IMR-90 (cell line): ENCODE data around the gene DPYSL5. TPM values are rescaled to one million over a fixed set of nuclear protein-coding genes. Genes with fewer than 3 reads are reported as not detected.

Source experiments
- ATAC-seq: fragments of 200-7000 bp; cut with Tn5 transposase; 2 replicates; pipeline ENCODE4 v1.9.1; 2020; ENCODE audit warnings: low read depth, mild to moderate bottlenecking, moderate library complexity
- BruUV-seq: library from RNA; stranded (reverse); fragments of 400-500 nt; replicated peaks from 2 replicates; lab custom pipeline; 2021; lab: Mats Ljungman, UMichigan
- CTCF ChIA-PET: fragments of 300-600 bp; formaldehyde crosslinking; extraction: SDS; loops from one replicate; lab custom pipeline; 2021; ENCODE audit warnings: antibody characterized with exemption; lab: Yijun Ruan, JAX
- POLR2A ChIA-PET: fragments of 300-600 bp; sonication (Branson Sonifier 250); formaldehyde crosslinking; loops from one replicate; lab custom pipeline; 2022; ENCODE audit warnings: antibody characterized with exemption; ENCODE audit not compliant: unreplicated experiment; lab: Charles Lee
- DNase-seq: peaks from one replicate; pipeline ENCODE4 v3.0.0; 2013
- H2AFZ ChIP-seq: replicated peaks from 2 replicates; pipeline ENCODE3; 2013; ENCODE audit warnings: low read length, mild to moderate bottlenecking; ENCODE audit not compliant: poor library complexity
- H2AK5ac ChIP-seq: 2 replicates; pipeline ENCODE4 v1.6.1; 2013; ENCODE audit warnings: low read depth, low read length, inconsistent platforms
- H2AK9ac ChIP-seq: replicated peaks from 2 replicates; pipeline ENCODE3; 2013; ENCODE audit warnings: mild to moderate bottlenecking, low read depth, low read length, moderate library complexity; ENCODE audit not compliant: poor library complexity
- H2BK120ac ChIP-seq: 2 replicates; pipeline ENCODE4 v1.6.1; 2013; ENCODE audit warnings: low read depth, low read length, inconsistent platforms
- H2BK15ac ChIP-seq: 3 replicates; pipeline ENCODE4 v1.6.1; 2013; ENCODE audit warnings: low read depth, low read length, inconsistent platforms
- H2BK20ac ChIP-seq: 2 replicates; pipeline ENCODE4 v1.6.1; 2013; ENCODE audit warnings: low read depth, mild to moderate bottlenecking, inconsistent platforms, low read length, moderate library complexity
- H2BK5ac ChIP-seq: 2 replicates; pipeline ENCODE4 v1.6.1; 2013; ENCODE audit warnings: mild to moderate bottlenecking, low read depth, low read length, inconsistent platforms; ENCODE audit not compliant: poor library complexity, severe bottlenecking
- H3K14ac ChIP-seq: replicated peaks from 2 replicates; pipeline ENCODE4 v1.6.1; 2013; ENCODE audit warnings: low read depth, low read length, inconsistent platforms
- H3K18ac ChIP-seq: 2 replicates; pipeline ENCODE4 v1.6.1; 2013; ENCODE audit warnings: low read depth, low read length, control low read depth
- H3K23ac ChIP-seq: 2 replicates; pipeline ENCODE4 v1.6.1; 2013; ENCODE audit warnings: low read depth, low read length, inconsistent platforms
- H3K27ac ChIP-seq: 2 replicates; pipeline ENCODE4 v1.5.1; 2013; ENCODE audit warnings: mild to moderate bottlenecking, control low read depth, low read length; ENCODE audit not compliant: insufficient read depth
- H3K27me3 ChIP-seq: 2 replicates; pipeline ENCODE4 v1.6.1; 2013; ENCODE audit warnings: low read length; ENCODE audit not compliant: control insufficient read depth, insufficient read depth
- H3K36me3 ChIP-seq: 2 replicates; pipeline ENCODE4 v1.6.1; 2013; ENCODE audit warnings: low read length, mixed read lengths; ENCODE audit not compliant: control insufficient read depth, insufficient read depth
- H3K4ac ChIP-seq: 2 replicates; pipeline ENCODE4 v1.6.1; 2013; ENCODE audit warnings: low read depth, low read length, inconsistent platforms
- H3K4me1 ChIP-seq: 2 replicates; pipeline ENCODE4 v1.6.1; 2013; ENCODE audit warnings: low read length, mixed read lengths; ENCODE audit not compliant: control insufficient read depth, insufficient read depth
- H3K4me2 ChIP-seq: 2 replicates; pipeline ENCODE4 v1.6.1; 2013; ENCODE audit warnings: low read depth, mild to moderate bottlenecking, control low read depth, low read length, moderate library complexity
- H3K4me3 ChIP-seq: 2 replicates; pipeline ENCODE4 v1.5.1; 2013; ENCODE audit warnings: low read depth, mild to moderate bottlenecking, control low read depth, low read length, moderate library complexity; ENCODE audit not compliant: insufficient read depth
- H3K56ac ChIP-seq: 2 replicates; pipeline ENCODE4 v1.6.1; 2013; ENCODE audit warnings: low read length, inconsistent platforms; ENCODE audit not compliant: insufficient read depth; ENCODE audit errors: extremely low read depth
- H3K79me1 ChIP-seq, 2 experiments: 2 replicates each; pipeline ENCODE4 v1.6.1; 2013; ENCODE audit warnings: low read length in 2 of 2, inconsistent platforms in 1 of 2, low read depth in 1 of 2
- H3K9ac ChIP-seq: 2 replicates; pipeline ENCODE4 v1.6.1; 2013; ENCODE audit warnings: low read depth, low read length, control low read depth
- H3K9me1 ChIP-seq: 2 replicates; pipeline ENCODE4 v1.6.1; 2013; ENCODE audit warnings: low read length, inconsistent platforms; ENCODE audit not compliant: insufficient read depth
- H3K9me3 ChIP-seq: 2 replicates; pipeline ENCODE4 v1.6.1; 2013; ENCODE audit warnings: low read length; ENCODE audit not compliant: control insufficient read depth, insufficient read depth
- H4K20me1 ChIP-seq: 2 replicates; pipeline ENCODE4 v1.6.1; 2013; ENCODE audit warnings: low read length, inconsistent platforms; ENCODE audit not compliant: insufficient read depth
- H4K5ac ChIP-seq: 2 replicates; pipeline ENCODE4 v1.6.1; 2013; ENCODE audit warnings: mild to moderate bottlenecking, low read depth, low read length, control low read depth
- H4K8ac ChIP-seq, 2 experiments: 2 replicates each; pipeline ENCODE4 v1.6.1; 2013; ENCODE audit warnings: low read depth in 2 of 2, low read length in 2 of 2, control low read depth in 1 of 2, inconsistent platforms in 1 of 2
- H4K91ac ChIP-seq: 2 replicates; pipeline ENCODE4 v1.6.1; 2013; ENCODE audit warnings: low read depth, low read length, inconsistent platforms; ENCODE audit not compliant: insufficient read depth
- BHLHE40 ChIP-seq: fragments of 150-350 bp; IDR thresholded peaks from 2 replicates; pipeline ENCODE4 v1.6.1; 2016; ENCODE audit warnings: mild to moderate bottlenecking, low read depth, low read length
- CEBPB ChIP-seq: IDR thresholded peaks from 2 replicates; pipeline ENCODE4 v1.6.1; 2012; ENCODE audit warnings: low read depth, low read length, improper control_type of control experiment
- CHD1 ChIP-seq: IDR thresholded peaks from 2 replicates; pipeline ENCODE4 v1.6.1; 2012; ENCODE audit warnings: low read depth, low read length, improper control_type of control experiment
- FOS ChIP-seq: fragments of 150-350 bp; IDR thresholded peaks from 2 replicates; pipeline ENCODE4 v1.6.1; 2016; ENCODE audit warnings: low read depth, low read length
- MAFK ChIP-seq: IDR thresholded peaks from 2 replicates; pipeline ENCODE4 v1.6.1; 2012; ENCODE audit warnings: low read depth, low read length, improper control_type of control experiment
- MAZ ChIP-seq: IDR thresholded peaks from 2 replicates; pipeline ENCODE4 v1.6.1; 2012; ENCODE audit warnings: low read depth, mild to moderate bottlenecking, low read length, improper control_type of control experiment, moderate library complexity, borderline replicate concordance
- MXI1 ChIP-seq: IDR thresholded peaks from 2 replicates; pipeline ENCODE4 v1.6.1; 2012; ENCODE audit warnings: low read depth, mild to moderate bottlenecking, low read length, moderate library complexity, borderline replicate concordance
- NFE2L2 ChIP-seq: fragments of 150-350 bp; IDR thresholded peaks from 2 replicates; pipeline ENCODE4 v1.6.1; 2016; ENCODE audit warnings: low read depth, mild to moderate bottlenecking, low read length
- POLR2A ChIP-seq: IDR thresholded peaks from 2 replicates; pipeline ENCODE4 v1.6.1; 2012; ENCODE audit warnings: mild to moderate bottlenecking, low read depth, low read length
- RAD21 ChIP-seq: IDR thresholded peaks from 2 replicates; pipeline ENCODE4 v1.6.1; 2012; ENCODE audit warnings: low read length, improper control_type of control experiment
- RCOR1 ChIP-seq: IDR thresholded peaks from 2 replicates; pipeline ENCODE4 v1.6.1; 2012; ENCODE audit warnings: mild to moderate bottlenecking, low read length, improper control_type of control experiment; ENCODE audit not compliant: insufficient replicate concordance
- RFX5 ChIP-seq: IDR thresholded peaks from 2 replicates; pipeline ENCODE4 v1.8.0; 2012; ENCODE audit warnings: low read depth, mild to moderate bottlenecking, low read length, moderate library complexity
- SMC3 ChIP-seq: fragments of 150-350 bp; IDR thresholded peaks from 2 replicates; pipeline ENCODE4 v1.6.1; 2016; ENCODE audit warnings: low read depth, mild to moderate bottlenecking, antibody characterized with exemption, low read length, moderate library complexity
- WGBS, 2 experiments: methylation state at CpG; one replicate each; pipeline versions ENCODE4 v1.1.5 to v1.1.7; 2013; ENCODE audit warnings: missing lambda C conversion rate in 2 of 2; ENCODE audit not compliant: insufficient read length in 1 of 2; ENCODE audit errors: extremely low coverage in 2 of 2; 5-methylcytosine and 5-hydroxymethylcytosine counted together
- dilution Hi-C: fragments of 300-500 bp; cut with HindIII; formaldehyde crosslinking; loops from one replicate; pipeline ENCODE4 v1.14.3; 2018; ENCODE audit warnings: low sequenced_read_pairs; ENCODE audit not compliant: unreplicated experiment
- in situ Hi-C: fragments of 300-500 bp; cut with MboI; formaldehyde crosslinking; loops from 3 replicates; pipeline ENCODE4 v1.14.3; 2019; ENCODE audit warnings: low sequenced_read_pairs, inconsistent platforms, mixed read lengths
- intact Hi-C: fragments of 100-400 bp; cut with micrococcal nuclease; formaldehyde crosslinking; loops from 2 replicates; pipeline ENCODE4 v1.10.0; 2022
- polyA plus RNA-seq, 3 experiments: library from polyadenylated mRNA; depleted of rRNA; stranded (reverse); fragments of >200 nt; gene quantifications; 2 replicates each; pipeline ENCODE4 v1.2.3, GENCODE V29; 2012; ENCODE audit warnings: low replicate concordance in 1 of 3
- total RNA-seq: library from RNA; depleted of rRNA; stranded (reverse); fragments of >200 nt; gene quantifications from 2 replicates; pipeline ENCODE4 v1.2.3, GENCODE V29; 2012
- TF ChIP-seq, protein P1 (sequence below): conservative IDR thresholded peaks from 2 replicates; pipeline ENCODE4 v1.5.1; 2012; ENCODE audit warnings: mild to moderate bottlenecking, low read depth, low read length, improper control_type of control experiment
- TF ChIP-seq, protein P2 (sequence below): fragments of 150-350 bp; IDR thresholded peaks from 2 replicates; pipeline ENCODE4 v1.6.1; 2017; ENCODE audit warnings: mild to moderate bottlenecking, antibody characterized with exemption, low read length, low read depth
- TF ChIP-seq, protein P3 (sequence below): fragments of 150-350 bp; IDR thresholded peaks from 2 replicates; pipeline ENCODE4 v1.6.1; 2016; ENCODE audit warnings: low read depth, mild to moderate bottlenecking, low read length, moderate library complexity, borderline replicate concordance

The DPYSL5 gene
- total and polyA plus RNA-seq, 2 of the 4 experiments (the other 2 are of a cell fraction) = not detected

DNA sequence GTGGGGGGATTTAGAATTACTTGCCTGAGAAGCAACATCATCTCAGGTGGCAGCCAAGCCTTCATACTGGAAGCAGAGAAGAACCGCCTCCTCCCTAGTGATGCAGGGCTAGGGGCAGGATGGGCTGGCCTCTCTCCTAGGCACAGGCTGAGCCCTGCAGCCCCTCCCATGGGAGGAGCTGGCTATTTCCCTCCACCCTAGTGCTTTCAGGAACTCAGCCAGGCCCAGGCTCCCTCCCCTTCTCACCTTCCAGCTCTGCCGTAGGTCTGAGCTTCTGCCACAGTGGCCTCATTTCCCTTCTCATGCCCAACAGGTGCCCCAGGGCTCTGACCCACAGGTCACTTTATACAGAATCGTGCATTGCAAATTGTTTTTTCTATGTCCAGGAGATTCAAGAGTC lies 31.0 kb upstream of the DPYSL5 start:
- Histone ChIP-seq H4K20me1 (no peaks in the 10 kb centered on the region), H3K14ac (no peak overlapping the region), H3K23ac (no peak overlapping the region), H2BK20ac (no peak overlapping the region), H3K27ac (no peak overlapping the region), H2AFZ (peak overlapping the region; percentile 32), H2AK5ac (no peak overlapping the region), H2BK15ac (no peak overlapping the region), H3K4me2 (no peak overlapping the region), H3K4ac (no peak overlapping the region), H4K8ac (no peak overlapping the region), H3K27me3 (peaks cover 32% of the 10 kb centered on the region), H3K9me3 (no peaks in the 10 kb centered on the region; the same call in 1 of the 2 replicates), H3K56ac (no peak overlapping the region), H3K36me3 (no peaks in the 10 kb centered on the region), H4K91ac (no peak overlapping the region), H2BK5ac (no peak overlapping the region), H3K4me1 (no peaks in the 10 kb centered on the region), H3K9me1 (no peaks in the 10 kb centered on the region), H2AK9ac (no peak overlapping the region), H3K9ac (no peak overlapping the region), H2BK120ac (no peak overlapping the region), H3K4me3 (no peak overlapping the region), H4K5ac (no peak overlapping the region), H3K18ac (no peak overlapping the region), H3K79me1 (no peaks in the 10 kb centered on the region)
- in situ Hi-C loops (no loop called here), intact Hi-C loops (no loop called here), dilution Hi-C loops (no loop called here)
- ChIA-PET POLR2A (no interaction called here), CTCF (no interaction called here)
- BruUV-seq = no TSS peak
- no peak for TF ChIP-seq RFX5
- TF ChIP-seq MXI1 = no peak
- TF ChIP-seq NFE2L2 = no peak
- TF ChIP-seq BHLHE40 = no peak
- TF ChIP-seq, protein P1, sequence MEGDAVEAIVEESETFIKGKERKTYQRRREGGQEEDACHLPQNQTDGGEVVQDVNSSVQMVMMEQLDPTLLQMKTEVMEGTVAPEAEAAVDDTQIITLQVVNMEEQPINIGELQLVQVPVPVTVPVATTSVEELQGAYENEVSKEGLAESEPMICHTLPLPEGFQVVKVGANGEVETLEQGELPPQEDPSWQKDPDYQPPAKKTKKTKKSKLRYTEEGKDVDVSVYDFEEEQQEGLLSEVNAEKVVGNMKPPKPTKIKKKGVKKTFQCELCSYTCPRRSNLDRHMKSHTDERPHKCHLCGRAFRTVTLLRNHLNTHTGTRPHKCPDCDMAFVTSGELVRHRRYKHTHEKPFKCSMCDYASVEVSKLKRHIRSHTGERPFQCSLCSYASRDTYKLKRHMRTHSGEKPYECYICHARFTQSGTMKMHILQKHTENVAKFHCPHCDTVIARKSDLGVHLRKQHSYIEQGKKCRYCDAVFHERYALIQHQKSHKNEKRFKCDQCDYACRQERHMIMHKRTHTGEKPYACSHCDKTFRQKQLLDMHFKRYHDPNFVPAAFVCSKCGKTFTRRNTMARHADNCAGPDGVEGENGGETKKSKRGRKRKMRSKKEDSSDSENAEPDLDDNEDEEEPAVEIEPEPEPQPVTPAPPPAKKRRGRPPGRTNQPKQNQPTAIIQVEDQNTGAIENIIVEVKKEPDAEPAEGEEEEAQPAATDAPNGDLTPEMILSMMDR = no peak
- TF ChIP-seq MAZ = no peak
- TF ChIP-seq CHD1 = no peak
- TF ChIP-seq CEBPB = no peak
- no peak for TF ChIP-seq POLR2A
- TF ChIP-seq RCOR1 = no peak
- no peak for TF ChIP-seq RAD21
- TF ChIP-seq, protein P2, sequence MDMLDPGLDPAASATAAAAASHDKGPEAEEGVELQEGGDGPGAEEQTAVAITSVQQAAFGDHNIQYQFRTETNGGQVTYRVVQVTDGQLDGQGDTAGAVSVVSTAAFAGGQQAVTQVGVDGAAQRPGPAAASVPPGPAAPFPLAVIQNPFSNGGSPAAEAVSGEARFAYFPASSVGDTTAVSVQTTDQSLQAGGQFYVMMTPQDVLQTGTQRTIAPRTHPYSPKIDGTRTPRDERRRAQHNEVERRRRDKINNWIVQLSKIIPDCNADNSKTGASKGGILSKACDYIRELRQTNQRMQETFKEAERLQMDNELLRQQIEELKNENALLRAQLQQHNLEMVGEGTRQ = no peak
- TF ChIP-seq SMC3 = no peak
- no peak for TF ChIP-seq MAFK
- no peak for TF ChIP-seq FOS
- TF ChIP-seq, protein P3, sequence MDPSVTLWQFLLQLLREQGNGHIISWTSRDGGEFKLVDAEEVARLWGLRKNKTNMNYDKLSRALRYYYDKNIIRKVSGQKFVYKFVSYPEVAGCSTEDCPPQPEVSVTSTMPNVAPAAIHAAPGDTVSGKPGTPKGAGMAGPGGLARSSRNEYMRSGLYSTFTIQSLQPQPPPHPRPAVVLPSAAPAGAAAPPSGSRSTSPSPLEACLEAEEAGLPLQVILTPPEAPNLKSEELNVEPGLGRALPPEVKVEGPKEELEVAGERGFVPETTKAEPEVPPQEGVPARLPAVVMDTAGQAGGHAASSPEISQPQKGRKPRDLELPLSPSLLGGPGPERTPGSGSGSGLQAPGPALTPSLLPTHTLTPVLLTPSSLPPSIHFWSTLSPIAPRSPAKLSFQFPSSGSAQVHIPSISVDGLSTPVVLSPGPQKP = no peak
- WGBS, 2 experiments = no CpG with 5 or more reads among the region's 3 CpGs
- ATAC-seq = no peak
- no peak for DNase-seq
